Hippocampal formation (tissue), 2 donors: ENCODE results near the gene ESRRB.

Experiments used
- DNase-seq, 2 donors: peaks; one replicate each; lab custom pipeline; 2025; lab: John Stamatoyannopoulos, UW

The ESRRB gene

GRCh38 chr14:76375947-76376404 lies at the start of gene ESRRB:
ESRRB (plus strand) TSS chr14:76376137; CDS start chr14:76376402, 265 bp downstream.
- DNase-seq, result no peak

- DNase-seq, result no peak
Measured at GRCh38 chr14:76326918-76327689, 48.8 kb upstream of the ESRRB start.

DNA sequence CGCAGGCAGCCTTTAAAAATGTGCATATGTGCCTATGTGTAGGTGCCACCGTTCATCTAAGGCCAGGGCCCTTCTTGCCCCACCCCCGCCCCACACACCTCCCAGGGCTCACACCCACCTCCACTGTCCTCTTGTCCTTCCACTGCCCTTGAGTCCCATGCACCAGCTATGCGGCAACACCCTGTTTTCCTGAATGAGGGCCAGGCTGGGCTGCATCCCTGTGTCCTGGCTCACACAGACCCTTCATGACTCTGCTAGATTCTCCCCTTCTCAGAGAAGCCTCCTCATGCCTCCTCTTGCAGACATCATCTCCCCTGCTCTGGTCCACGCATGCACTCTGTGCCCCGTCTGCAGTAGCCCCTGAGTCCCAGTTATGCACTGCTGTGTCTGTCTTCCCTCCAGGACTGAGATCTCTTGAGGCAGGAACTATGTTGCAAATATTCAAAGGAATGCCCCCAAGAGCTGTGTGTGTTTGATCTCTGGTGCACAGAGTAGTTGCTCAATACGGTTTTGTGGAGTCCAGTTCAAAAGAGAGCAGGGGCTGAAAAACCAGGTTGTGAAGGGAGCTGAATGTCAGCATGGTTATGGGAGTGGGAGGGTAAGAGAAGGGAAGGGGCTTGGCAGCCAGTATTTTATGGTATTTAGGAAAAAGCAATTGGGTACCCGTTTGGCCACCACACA lies 47.3 kb upstream of the ESRRB start:
- DNase-seq, result no peak

DNA sequence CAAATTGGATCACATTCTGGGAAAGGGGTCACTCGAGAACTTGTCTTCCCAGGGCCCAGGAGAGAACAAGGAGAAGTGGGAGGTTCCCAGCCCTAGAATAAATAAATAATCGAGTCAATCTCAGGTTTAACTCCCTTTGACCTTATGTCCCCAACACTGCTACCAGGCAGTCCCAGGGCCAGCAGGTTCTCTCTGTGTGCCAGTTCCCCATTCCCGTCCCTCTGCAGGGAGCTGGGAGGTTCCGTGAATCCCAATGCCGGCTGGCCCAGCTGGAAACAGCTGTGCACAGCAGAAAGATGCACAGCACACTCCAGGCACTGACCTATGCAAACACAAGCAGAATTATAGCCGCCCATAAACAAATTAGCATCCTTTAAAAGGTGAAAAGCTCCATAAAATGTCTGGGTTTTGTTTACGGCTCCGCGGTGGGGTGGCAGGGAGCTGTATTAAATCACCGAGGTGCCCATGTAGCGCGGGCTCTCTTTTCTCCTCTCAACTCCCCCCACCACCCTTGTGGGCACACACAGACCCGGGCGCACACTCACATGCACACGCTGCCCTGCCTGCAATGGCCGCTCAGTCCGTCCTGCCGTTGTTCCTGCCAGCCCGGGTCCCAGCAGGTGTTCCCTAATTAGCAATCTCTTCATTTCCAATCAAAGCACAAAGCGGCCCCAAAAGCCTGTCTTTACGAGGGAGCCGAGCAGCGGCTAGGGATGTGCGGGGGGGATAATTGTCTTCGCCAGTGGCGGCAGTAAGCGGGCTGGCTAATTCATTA lies 46.6 kb upstream of the ESRRB start:
- no peak for DNase-seq

- DNase-seq, result no peak
Measured at GRCh38 chr14:76329951-76330350, 46.0 kb upstream of the ESRRB start.

DNA sequence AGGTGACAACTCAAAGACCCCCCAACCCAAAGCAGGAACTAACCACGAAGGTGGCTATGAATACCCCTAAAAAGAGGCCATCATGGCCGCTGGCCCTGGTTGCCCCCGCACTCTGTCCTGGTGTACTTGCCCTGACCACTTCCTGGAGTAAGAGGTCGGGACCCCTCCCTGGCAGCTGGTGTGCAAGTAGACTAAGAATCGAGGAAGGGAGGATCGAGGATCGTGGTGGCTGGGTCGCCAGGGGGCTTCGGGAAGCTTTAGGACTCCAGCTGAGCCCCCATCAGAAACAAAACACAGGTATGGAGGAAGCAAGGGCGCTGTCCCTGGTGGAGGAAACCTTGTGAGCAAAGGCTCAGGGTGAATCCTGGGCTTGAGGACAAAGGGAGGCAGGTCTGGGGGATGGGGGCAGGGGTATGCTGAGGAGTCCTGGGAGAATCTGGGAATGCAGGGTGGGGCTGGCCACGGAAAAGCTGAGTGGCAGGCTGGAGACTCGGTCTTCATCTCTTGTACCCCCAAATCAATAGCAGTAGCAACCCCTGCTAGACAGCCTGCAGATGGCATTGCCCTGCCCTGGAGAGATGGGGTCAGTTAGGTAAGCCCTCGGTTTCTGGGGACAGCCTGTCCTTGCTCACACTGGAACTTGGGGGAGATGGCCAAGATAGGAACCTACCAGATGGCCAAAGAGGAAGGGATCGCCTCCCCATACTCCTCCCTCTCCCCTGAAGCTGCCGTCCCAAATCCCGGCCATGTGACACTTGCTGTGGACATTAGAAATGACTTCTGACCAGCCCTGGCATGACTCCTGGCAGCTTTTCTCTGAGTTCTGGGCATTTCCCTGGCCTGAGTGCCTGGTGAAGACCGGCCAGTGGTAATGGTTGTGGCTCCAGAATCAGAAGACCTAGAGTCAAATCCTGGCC lies 45.3 kb upstream of the ESRRB start:
- no peak for DNase-seq

GRCh38 chr14:76331328-76332011 lies 44.5 kb upstream of the ESRRB start:
- no peak for DNase-seq

- DNase-seq, result no peak
Measured at GRCh38 chr14:76333664-76334063, 42.3 kb upstream of the ESRRB start.

- DNase-seq, result no peak
Measured at GRCh38 chr14:76334316-76334715, 41.6 kb upstream of the ESRRB start.

DNA sequence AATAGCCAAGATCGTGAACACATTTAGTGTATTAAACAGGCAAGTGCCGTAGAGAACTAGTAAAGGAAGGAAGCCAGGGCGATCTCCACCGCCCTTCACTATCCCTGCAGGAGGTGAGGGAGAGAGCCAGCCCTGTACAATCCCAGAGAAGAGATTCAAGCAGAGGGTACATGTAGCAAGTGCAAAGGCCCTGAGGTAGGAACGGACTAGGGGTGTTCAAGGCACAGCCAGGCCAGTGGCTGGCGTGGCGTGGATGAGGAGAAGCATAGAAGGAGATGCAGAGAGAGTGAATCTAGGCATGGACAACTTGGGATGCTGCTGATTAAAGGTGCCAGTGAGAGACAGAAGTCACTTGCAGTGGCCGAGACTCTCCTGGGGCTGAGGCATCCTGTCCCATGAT lies 39.1 kb upstream of the ESRRB start:
- no peak for DNase-seq

- no peak for DNase-seq
Measured at GRCh38 chr14:76337635-76338545, 38.0 kb upstream of the ESRRB start.

DNA sequence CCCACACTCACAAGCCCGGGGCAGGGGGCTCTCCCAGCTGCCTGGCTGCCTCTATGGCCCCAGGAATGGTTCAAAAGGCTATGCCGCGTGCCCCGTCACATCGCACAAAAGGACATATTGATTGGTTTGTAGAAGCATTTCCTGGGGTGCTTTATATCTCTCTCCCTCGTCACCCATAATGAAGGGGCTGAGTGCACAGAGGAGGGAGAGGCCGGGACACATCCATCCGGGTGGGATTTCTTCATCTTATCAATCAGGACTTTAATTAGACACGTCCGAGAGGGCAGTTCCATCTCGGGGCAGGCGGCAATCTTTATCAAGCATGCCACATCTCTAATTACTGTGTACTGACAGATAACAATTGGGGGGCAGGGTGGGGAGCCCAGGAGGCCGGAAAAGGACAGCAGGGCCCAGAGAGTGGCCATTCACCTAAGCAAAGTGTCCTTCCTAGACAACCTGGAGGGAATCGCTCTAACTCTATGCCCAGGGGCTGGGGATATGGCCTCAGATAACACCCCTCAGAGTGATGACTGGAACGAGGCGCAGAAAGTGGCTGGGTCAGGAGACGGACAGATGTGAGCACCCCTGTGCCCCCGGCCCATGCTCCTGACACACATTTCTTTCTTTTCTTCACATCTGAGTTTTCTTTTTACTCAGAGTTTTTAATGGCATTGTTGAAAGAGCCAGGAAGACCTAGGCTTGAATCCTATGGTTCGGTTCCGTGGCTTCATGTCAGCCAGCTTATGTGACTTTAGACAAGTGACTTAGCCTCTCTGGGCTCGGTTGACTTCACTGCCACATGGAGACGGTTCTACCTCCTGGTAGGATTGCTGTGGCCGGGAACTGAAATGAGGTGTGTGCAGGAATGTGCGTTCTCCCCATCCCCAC lies 36.0 kb upstream of the ESRRB start:
- no peak for DNase-seq

GRCh38 chr14:76343386-76343785 lies 32.6 kb upstream of the ESRRB start:
- no peak for DNase-seq

GRCh38 chr14:76346391-76347160 lies 29.4 kb upstream of the ESRRB start:
- no peak for DNase-seq

DNA sequence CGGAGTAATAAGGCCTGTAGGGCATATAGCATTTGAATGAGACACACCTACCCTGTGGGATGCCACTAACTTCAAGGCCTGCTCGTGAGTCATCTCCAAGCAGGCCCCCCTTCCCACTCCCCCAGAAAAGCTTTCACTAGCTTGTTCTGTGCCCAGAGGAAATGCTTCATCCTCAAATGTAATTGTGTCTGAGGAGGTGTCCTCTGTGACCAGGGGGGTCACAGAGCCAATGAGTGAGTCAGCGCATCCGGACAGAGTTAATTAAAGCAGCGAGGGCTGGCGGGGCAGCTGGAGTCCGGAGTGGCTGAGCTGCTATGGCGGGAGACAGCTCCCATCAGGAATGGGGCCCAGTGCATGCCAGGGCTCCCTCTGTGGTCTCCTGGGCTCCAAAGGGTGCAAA lies 27.0 kb upstream of the ESRRB start:
- DNase-seq, result no peak

DNA sequence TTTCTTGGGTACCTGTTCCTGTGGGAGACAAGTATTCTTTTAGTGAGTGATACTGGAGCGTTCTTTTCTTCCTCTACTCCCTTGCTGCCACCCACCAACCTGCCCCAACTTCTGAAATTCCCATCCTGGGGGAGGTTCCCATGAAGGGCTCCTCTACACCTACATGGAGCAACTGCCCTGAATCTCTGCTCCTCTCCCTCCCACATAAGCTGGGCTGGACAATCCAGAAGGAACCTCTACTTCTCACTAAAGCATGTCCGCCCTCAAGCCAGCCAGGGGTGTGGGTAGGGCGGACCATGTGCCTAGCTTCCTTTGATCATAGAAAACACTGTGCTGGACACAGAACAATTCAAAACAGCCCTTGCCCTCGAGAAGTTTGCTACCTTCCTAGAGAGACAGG lies 25.9 kb upstream of the ESRRB start:
- no peak for DNase-seq

- DNase-seq, result no peak
Measured at GRCh38 chr14:76350671-76351070, 25.3 kb upstream of the ESRRB start.

- no peak for DNase-seq
Measured at GRCh38 chr14:76351941-76352340, 24.0 kb upstream of the ESRRB start.
